HepG2 (cell line): ENCODE results near the gene STK11. TPM values are rescaled to one million over a fixed set of nuclear protein-coding genes. Genes with fewer than 3 reads are reported as not detected.
A peak's percentile ranks its signal among the peaks of the same experiment; 100 is the strongest.

ENCODE experiments used
- RAD21 ChIP-seq: fragments of 450-650 bp; formaldehyde crosslinking; IDR thresholded peaks from 2 replicates; pipeline ENCODE4 v1.5.0; 2020; ENCODE audit warnings: mild to moderate bottlenecking
- ZNF12 ChIP-seq: sonication (generic); formaldehyde crosslinking; IDR thresholded peaks from 2 replicates; pipeline ENCODE4 v1.5.0; 2020; ENCODE audit warnings: missing genetic modification reagents
- ZNF3 ChIP-seq: IDR thresholded peaks from 2 replicates; pipeline ENCODE4 v1.7.0; 2017; ENCODE audit warnings: inconsistent platforms
- ZNF430 ChIP-seq: sonication (generic); formaldehyde crosslinking; IDR thresholded peaks from 2 replicates; pipeline ENCODE4 v1.9.0; 2021; ENCODE audit warnings: mild to moderate bottlenecking, missing genetic modification reagents
- ZNF605 ChIP-seq: sonication (generic); formaldehyde crosslinking; IDR thresholded peaks from 2 replicates; pipeline ENCODE4 v1.8.0; 2022; ENCODE audit warnings: mild to moderate bottlenecking, missing genetic modification reagents
- ZSCAN31 ChIP-seq: sonication (generic); formaldehyde crosslinking; IDR thresholded peaks from 2 replicates; pipeline ENCODE4 v1.5.0; 2020; ENCODE audit warnings: low read depth, mild to moderate bottlenecking, missing genetic modification reagents
- polyA plus RNA-seq, 8 experiments: library from polyadenylated mRNA; depleted of rRNA in 3 of 8; stranded (reverse) in 7 of 8; unstranded in 1 of 8; fragments of >200 nt; fragmentation: Illumina TruSeq in 4 of 8; extraction: Trizol in 4 of 8; gene quantifications; 2 replicates each; pipeline versions ENCODE4 v1.2.1 to v1.2.3, GENCODE V29; 2011 to 2016; ENCODE audit warnings: low read depth in 4 of 8, missing spikeins in 1 of 8, mixed read lengths in 1 of 8; ENCODE audit not compliant: insufficient read depth in 1 of 8
- total RNA-seq, 5 experiments: library from RNA; depleted of rRNA; stranded (reverse); fragments of >200 nt; fragmentation: Illumina TruSeq; extraction: Trizol; gene quantifications; 2 replicates each; pipeline ENCODE4 v1.2.3, GENCODE V29; 2016; ENCODE audit warnings: low read depth in 1 of 5
- TF ChIP-seq, protein P1 (sequence below): sonication (generic); formaldehyde crosslinking; IDR thresholded peaks from 2 replicates; pipeline ENCODE4 v1.8.1; 2023; ENCODE audit warnings: missing genetic modification reagents, mild to moderate bottlenecking, borderline replicate concordance
- TF ChIP-seq, protein P2 (sequence below): sonication (generic); formaldehyde crosslinking; IDR thresholded peaks from 2 replicates; pipeline ENCODE4 v1.8.1; 2022; ENCODE audit warnings: low read depth, mild to moderate bottlenecking, missing genetic modification reagents
- TF ChIP-seq, protein P3 (sequence below): sonication (generic); formaldehyde crosslinking; IDR thresholded peaks from 2 replicates; pipeline ENCODE4 v1.5.0; 2020; ENCODE audit warnings: mild to moderate bottlenecking, missing genetic modification reagents, borderline replicate concordance
- TF ChIP-seq, protein P4 (sequence below): sonication (generic); formaldehyde crosslinking; IDR thresholded peaks from 2 replicates; pipeline ENCODE4 v1.5.0; 2020; ENCODE audit warnings: mild to moderate bottlenecking, missing genetic modification reagents
- TF ChIP-seq, protein P5 (sequence below): IDR thresholded peaks from 2 replicates; pipeline ENCODE4 v1.6.1; 2016; ENCODE audit warnings: mild to moderate bottlenecking
- TF ChIP-seq, protein P6 (sequence below): sonication (generic); formaldehyde crosslinking; IDR thresholded peaks from 2 replicates; pipeline ENCODE4 v1.4.0; 2020; ENCODE audit warnings: mild to moderate bottlenecking, missing genetic modification reagents

The STK11 gene
- total and polyA plus RNA-seq, 2 of the 13 experiments (the other 11 are each of a cell fraction or from before 2014, with no cell fraction given): 27.5 to 43.6 TPM

DNA sequence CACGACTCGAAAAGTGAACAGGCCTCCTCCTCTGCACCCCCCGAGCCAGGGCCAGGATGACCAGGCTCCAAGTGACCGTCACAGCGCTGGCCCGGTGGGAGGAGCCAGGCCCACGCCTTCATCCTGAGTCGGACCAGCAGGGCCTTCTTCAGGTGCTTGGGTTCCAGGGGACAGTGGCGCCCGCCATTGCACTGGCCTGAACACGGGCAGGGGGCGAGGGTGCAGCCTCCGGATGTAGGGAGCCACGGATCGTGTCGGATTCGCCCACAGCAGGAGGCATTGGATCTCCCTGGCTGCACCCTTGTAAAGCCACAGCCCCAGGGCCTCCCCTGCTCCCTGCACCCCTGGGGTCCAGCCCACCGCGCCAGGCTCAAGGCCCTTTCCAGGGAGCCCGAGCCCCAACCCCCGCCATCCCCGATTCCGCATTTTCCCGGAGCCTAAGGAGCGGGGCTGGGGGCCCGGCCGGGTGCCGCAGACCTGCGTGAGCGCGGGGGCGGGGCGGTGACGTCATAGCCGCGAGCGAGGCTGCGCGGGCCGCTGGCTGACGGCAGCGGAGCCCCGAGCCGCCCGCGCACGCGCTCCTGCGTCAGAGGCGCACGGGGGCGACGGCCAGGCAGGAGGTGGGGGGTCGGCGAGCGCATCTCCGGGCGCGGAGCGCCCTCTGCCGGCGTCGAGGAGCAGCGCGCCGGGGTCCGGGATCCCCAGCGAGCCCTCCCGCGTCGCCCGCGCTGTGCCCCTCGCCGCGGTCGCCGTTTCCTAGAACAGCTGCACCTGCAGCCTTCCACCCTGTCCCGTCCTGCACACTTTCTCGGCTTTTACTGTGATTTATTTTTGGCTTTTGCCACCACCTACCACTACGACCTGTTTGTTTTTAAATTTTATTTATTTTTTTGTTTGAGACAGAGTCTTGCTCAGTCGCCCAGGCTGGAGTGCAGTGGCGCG lies 34.5 kb downstream of the STK11 start (continued):
- TF ChIP-seq, protein P1, sequence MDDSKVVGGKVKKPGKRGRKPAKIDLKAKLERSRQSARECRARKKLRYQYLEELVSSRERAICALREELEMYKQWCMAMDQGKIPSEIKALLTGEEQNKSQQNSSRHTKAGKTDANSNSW (CRISPR knock-in tag): no peak
- TF ChIP-seq, protein P2, sequence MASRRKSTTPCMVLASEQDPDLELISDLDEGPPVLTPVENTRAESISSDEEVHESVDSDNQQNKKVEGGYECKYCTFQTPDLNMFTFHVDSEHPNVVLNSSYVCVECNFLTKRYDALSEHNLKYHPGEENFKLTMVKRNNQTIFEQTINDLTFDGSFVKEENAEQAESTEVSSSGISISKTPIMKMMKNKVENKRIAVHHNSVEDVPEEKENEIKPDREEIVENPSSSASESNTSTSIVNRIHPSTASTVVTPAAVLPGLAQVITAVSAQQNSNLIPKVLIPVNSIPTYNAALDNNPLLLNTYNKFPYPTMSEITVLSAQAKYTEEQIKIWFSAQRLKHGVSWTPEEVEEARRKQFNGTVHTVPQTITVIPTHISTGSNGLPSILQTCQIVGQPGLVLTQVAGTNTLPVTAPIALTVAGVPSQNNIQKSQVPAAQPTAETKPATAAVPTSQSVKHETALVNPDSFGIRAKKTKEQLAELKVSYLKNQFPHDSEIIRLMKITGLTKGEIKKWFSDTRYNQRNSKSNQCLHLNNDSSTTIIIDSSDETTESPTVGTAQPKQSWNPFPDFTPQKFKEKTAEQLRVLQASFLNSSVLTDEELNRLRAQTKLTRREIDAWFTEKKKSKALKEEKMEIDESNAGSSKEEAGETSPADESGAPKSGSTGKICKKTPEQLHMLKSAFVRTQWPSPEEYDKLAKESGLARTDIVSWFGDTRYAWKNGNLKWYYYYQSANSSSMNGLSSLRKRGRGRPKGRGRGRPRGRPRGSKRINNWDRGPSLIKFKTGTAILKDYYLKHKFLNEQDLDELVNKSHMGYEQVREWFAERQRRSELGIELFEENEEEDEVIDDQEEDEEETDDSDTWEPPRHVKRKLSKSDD (CRISPR knock-in tag): peak; percentile 97
- TF ChIP-seq, protein P3, sequence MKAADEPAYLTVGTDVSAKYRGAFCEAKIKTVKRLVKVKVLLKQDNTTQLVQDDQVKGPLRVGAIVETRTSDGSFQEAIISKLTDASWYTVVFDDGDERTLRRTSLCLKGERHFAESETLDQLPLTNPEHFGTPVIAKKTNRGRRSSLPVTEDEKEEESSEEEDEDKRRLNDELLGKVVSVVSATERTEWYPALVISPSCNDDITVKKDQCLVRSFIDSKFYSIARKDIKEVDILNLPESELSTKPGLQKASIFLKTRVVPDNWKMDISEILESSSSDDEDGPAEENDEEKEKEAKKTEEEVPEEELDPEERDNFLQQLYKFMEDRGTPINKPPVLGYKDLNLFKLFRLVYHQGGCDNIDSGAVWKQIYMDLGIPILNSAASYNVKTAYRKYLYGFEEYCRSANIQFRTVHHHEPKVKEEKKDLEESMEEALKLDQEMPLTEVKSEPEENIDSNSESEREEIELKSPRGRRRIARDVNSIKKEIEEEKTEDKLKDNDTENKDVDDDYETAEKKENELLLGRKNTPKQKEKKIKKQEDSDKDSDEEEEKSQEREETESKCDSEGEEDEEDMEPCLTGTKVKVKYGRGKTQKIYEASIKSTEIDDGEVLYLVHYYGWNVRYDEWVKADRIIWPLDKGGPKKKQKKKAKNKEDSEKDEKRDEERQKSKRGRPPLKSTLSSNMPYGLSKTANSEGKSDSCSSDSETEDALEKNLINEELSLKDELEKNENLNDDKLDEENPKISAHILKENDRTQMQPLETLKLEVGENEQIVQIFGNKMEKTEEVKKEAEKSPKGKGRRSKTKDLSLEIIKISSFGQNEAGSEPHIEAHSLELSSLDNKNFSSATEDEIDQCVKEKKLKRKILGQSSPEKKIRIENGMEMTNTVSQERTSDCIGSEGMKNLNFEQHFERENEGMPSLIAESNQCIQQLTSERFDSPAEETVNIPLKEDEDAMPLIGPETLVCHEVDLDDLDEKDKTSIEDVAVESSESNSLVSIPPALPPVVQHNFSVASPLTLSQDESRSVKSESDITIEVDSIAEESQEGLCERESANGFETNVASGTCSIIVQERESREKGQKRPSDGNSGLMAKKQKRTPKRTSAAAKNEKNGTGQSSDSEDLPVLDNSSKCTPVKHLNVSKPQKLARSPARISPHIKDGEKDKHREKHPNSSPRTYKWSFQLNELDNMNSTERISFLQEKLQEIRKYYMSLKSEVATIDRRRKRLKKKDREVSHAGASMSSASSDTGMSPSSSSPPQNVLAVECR (CRISPR knock-in tag): peak; percentile 48; the same call in 1 of the 2 replicates
- no peak for TF ChIP-seq ZNF3
- TF ChIP-seq ZNF430 (CRISPR knock-in tag): 0 out of 2 replicates have a peak, but pooled peaks have one; percentile 44
- no peak for TF ChIP-seq ZNF12 (CRISPR knock-in tag)
- TF ChIP-seq ZNF605 (CRISPR knock-in tag): peak; percentile 55; the same call in 1 of the 2 replicates
- TF ChIP-seq, protein P4, sequence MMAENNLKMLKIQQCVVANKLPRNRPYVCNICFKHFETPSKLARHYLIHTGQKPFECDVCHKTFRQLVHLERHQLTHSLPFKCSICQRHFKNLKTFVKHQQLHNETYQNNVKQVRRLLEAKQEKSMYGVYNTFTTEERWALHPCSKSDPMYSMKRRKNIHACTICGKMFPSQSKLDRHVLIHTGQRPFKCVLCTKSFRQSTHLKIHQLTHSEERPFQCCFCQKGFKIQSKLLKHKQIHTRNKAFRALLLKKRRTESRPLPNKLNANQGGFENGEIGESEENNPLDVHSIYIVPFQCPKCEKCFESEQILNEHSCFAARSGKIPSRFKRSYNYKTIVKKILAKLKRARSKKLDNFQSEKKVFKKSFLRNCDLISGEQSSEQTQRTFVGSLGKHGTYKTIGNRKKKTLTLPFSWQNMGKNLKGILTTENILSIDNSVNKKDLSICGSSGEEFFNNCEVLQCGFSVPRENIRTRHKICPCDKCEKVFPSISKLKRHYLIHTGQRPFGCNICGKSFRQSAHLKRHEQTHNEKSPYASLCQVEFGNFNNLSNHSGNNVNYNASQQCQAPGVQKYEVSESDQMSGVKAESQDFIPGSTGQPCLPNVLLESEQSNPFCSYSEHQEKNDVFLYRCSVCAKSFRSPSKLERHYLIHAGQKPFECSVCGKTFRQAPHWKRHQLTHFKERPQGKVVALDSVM (CRISPR knock-in tag): peak; percentile 51
- TF ChIP-seq, protein P5, sequence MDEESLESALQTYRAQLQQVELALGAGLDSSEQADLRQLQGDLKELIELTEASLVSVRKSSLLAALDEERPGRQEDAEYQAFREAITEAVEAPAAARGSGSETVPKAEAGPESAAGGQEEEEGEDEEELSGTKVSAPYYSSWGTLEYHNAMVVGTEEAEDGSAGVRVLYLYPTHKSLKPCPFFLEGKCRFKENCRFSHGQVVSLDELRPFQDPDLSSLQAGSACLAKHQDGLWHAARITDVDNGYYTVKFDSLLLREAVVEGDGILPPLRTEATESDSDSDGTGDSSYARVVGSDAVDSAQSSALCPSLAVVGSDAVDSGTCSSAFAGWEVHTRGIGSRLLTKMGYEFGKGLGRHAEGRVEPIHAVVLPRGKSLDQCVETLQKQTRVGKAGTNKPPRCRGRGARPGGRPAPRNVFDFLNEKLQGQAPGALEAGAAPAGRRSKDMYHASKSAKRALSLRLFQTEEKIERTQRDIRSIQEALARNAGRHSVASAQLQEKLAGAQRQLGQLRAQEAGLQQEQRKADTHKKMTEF: no peak
- peak; percentile 99 for TF ChIP-seq RAD21 (CRISPR knock-in tag)
- TF ChIP-seq ZSCAN31: no peak
- TF ChIP-seq, protein P6, sequence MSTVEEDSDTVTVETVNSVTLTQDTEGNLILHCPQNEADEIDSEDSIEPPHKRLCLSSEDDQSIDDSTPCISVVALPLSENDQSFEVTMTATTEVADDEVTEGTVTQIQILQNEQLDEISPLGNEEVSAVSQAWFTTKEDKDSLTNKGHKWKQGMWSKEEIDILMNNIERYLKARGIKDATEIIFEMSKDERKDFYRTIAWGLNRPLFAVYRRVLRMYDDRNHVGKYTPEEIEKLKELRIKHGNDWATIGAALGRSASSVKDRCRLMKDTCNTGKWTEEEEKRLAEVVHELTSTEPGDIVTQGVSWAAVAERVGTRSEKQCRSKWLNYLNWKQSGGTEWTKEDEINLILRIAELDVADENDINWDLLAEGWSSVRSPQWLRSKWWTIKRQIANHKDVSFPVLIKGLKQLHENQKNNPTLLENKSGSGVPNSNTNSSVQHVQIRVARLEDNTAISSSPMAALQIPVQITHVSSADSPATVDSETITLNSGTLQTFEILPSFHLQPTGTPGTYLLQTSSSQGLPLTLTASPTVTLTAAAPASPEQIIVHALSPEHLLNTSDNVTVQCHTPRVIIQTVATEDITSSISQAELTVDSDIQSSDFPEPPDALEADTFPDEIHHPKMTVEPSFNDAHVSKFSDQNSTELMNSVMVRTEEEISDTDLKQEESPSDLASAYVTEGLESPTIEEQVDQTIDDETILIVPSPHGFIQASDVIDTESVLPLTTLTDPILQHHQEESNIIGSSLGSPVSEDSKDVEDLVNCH (CRISPR knock-in tag): no peak
